Prostate gland (tissue), 2 donors: ENCODE data around the gene RAB20.

Experiments
- POLR2A ChIP-seq: fragments of 450-650 bp; IDR thresholded peaks from one replicate; pipeline ENCODE4 v1.6.1; 2016; ENCODE audit warnings: antibody characterized with exemption, mild to moderate bottlenecking
- POLR2AphosphoS5 ChIP-seq: sonication (generic); formaldehyde crosslinking; IDR thresholded peaks from one replicate; pipeline ENCODE4 v1.6.1; 2017; ENCODE audit warnings: antibody characterized with exemption
- TF ChIP-seq, protein P1 (sequence below), 4 experiments: fragments of 200-600 bp in 2 of 4; fragments of 450-650 bp in 2 of 4; sonication (generic) in 2 of 4; IDR thresholded peaks; 1 replicate in 3 of 4; 2 replicates in 1 of 4; pipeline ENCODE4 v1.5.1; 2016 to 2019; ENCODE audit warnings: antibody characterized with exemption in 4 of 4, mild to moderate bottlenecking in 2 of 4, moderate library complexity in 2 of 4

DNA sequence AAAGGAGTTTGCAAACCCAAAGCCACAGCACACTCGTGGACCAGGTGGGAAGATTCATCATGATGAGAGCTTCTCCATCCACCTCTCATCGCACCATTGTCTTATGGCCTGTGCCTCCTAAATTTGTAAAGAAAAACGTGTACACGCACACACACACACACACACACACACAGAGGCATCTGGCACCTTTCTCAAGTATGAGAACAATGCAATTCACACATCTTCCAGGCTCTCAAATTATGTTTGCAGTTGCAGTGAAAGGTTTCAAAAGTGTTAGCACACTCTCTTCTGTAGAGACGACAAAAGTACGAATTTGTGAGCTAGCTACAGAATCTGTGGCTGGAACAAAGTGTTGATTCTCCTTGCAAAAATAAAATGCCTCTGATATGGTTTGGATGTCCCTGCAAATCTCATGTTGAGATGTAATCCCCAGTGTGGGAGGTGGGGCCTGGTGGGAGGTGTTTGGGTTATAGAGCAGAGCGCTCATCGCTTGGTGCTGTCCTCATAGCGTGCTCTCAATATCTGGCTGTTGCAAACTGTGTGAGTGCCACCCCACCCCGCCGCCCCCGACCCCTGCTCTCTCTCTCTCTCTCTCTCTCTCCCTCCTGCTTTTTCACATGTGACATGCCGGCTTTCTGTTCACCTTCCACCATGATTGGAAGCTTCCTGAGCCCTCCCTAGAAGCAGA is 21.8 kb upstream of the RAB20 start:
- TF ChIP-seq, protein P1, sequence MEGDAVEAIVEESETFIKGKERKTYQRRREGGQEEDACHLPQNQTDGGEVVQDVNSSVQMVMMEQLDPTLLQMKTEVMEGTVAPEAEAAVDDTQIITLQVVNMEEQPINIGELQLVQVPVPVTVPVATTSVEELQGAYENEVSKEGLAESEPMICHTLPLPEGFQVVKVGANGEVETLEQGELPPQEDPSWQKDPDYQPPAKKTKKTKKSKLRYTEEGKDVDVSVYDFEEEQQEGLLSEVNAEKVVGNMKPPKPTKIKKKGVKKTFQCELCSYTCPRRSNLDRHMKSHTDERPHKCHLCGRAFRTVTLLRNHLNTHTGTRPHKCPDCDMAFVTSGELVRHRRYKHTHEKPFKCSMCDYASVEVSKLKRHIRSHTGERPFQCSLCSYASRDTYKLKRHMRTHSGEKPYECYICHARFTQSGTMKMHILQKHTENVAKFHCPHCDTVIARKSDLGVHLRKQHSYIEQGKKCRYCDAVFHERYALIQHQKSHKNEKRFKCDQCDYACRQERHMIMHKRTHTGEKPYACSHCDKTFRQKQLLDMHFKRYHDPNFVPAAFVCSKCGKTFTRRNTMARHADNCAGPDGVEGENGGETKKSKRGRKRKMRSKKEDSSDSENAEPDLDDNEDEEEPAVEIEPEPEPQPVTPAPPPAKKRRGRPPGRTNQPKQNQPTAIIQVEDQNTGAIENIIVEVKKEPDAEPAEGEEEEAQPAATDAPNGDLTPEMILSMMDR (IDR thresholded peaks at IDR 0.05), result no peak
- TF ChIP-seq POLR2AphosphoS5 (no peak), POLR2A (no peak)
